ENCODE measurements around the gene PEX14. TPM values are rescaled to one million over a fixed set of nuclear protein-coding genes. Genes with fewer than 3 reads are reported as not detected.

Gene PEX14
- total RNA-seq, 1 donor from 2014 or later, result 27.4 TPM

DNA sequence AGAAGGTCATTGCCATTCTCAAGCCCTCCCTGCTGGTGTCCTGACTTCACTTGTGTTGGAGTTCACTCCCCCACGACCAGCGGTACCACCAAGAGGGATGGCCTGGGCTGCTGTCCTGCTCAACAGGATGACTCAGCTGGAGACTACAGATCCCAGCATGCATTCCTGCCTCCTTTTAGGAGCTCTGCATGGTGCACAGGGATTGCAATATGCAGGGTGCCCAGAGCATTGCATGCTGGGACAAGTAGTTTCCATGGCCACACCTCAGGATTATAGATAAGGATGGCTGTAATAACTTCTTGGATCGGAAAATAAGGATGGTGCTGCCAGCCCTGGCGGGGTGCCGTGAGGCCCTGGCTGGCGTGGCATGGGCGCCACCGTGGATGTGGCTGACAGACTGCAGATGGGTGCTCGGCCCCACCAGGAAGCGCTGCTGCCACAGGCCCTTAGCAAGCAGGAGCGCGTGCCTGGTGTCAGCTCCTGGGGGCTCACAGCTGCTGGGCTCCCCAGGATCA, 171.7 kb downstream of the PEX14 start:
- TF ChIP-seq, protein P1, sequence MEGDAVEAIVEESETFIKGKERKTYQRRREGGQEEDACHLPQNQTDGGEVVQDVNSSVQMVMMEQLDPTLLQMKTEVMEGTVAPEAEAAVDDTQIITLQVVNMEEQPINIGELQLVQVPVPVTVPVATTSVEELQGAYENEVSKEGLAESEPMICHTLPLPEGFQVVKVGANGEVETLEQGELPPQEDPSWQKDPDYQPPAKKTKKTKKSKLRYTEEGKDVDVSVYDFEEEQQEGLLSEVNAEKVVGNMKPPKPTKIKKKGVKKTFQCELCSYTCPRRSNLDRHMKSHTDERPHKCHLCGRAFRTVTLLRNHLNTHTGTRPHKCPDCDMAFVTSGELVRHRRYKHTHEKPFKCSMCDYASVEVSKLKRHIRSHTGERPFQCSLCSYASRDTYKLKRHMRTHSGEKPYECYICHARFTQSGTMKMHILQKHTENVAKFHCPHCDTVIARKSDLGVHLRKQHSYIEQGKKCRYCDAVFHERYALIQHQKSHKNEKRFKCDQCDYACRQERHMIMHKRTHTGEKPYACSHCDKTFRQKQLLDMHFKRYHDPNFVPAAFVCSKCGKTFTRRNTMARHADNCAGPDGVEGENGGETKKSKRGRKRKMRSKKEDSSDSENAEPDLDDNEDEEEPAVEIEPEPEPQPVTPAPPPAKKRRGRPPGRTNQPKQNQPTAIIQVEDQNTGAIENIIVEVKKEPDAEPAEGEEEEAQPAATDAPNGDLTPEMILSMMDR (IDR thresholded peaks at IDR 0.05; ENCODE audit: insufficient read depth, low read length, poor library complexity, severe bottlenecking), result no peak
- H3K36me3 ChIP-seq (ENCODE audit: control insufficient read depth, insufficient read depth, low read length), result no peaks in the 10 kb centered on the region
- no peak overlapping the region for H3K4me3 ChIP-seq (ENCODE audit: low read depth, low read length)
- no peaks in the 10 kb centered on the region for H3K27me3 ChIP-seq (ENCODE audit: control insufficient read depth, insufficient read depth, low read length)
- DNase-seq (ENCODE audit: low read depth), result peak; percentile 18

DNA sequence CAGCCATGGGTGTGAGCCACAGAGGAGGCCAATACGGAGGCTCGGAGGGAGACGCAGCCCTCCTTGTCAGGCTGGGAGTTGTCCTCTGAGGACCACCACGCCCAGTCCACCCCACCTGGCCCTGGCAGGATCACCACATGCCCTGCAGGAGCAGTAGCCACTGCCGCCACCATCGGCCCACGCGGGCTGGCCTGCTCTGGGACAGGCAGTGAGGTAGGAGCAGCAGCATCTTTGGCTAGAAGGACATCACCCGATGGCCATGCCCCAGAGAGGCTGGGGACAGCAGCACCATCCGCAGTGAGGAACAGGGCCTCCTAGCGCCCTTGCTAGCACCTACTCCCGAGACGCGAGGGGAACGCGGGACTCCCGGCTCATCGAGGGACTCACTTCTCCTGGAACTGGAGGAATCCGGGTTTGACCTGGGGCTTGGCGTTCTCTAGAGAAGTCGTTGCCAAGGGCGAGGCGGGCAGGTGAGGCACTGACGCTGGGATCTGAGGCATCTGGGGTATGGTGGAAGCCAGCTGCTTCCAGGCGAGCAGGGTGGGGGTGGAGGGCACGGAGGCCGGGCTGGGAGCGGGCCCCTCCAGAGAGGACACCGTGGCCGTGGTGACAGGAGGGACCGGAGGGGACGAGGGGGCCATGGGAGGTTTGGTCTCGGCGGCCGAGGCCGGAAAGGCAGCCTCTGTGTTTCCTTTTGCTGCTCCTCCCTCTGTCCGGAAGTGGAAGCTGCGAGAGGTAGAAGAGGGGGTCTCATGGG, 172.8 kb downstream of the PEX14 start:
- no peaks in the 10 kb centered on the region for H3K36me3 ChIP-seq (ENCODE audit: control insufficient read depth, insufficient read depth, low read length)
- TF ChIP-seq, protein P1 (IDR thresholded peaks at IDR 0.05; ENCODE audit: insufficient read depth, low read length, poor library complexity, severe bottlenecking), result no peak
- no peak for DNase-seq (ENCODE audit: low read depth)
- H3K27me3 ChIP-seq (ENCODE audit: control insufficient read depth, insufficient read depth, low read length), result no peaks in the 10 kb centered on the region
- no peak overlapping the region for H3K4me3 ChIP-seq (ENCODE audit: low read depth, low read length)

DNA sequence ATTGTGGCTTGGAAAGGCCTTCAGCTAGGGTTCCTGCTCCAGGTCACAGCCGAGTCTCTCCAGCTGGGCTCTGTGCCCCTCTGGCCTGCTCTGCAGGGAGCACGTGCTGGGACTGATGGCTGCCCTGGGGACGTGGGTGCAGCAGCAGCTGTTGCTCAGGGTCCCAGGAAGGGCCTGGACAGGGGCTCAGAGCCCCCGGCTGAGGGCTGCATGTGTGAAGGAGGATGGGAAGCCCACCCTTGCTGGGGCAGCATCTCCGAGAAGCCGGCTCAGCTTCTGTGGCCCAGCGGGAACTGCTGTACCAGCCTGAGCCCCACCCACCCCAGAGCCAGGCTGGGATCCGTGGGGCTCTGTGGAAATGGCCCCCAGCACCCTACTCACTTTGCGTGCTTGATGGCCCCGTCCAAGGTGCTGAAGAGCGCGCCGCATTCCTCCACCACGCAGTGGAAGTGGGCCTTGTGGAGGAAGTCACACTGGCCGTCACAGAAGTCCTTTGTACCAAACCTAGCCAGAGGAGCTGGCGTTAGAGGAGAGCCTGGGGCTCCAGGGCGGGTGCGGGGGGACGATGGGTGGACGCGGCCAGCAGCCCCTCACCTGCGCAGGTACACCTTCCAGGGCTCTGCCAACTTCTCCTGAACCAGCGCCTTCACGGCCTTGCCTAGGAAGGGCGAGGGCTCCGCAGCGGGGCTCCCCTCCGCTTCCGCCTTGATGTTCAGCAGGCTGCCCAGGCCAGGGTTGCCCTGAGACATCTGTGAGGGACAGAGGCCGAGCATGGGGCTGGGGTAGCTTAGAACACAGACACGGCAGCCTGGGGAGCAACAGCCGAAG, 174.2 kb downstream of the PEX14 start:
- peaks cover 3% of the 10 kb centered on the region for H3K27me3 ChIP-seq (ENCODE audit: control insufficient read depth, insufficient read depth, low read length)
- H3K4me3 ChIP-seq (ENCODE audit: low read depth, low read length), result no peak overlapping the region
- TF ChIP-seq, protein P1 (IDR thresholded peaks at IDR 0.05; ENCODE audit: insufficient read depth, low read length, poor library complexity, severe bottlenecking), result no peak

DNA sequence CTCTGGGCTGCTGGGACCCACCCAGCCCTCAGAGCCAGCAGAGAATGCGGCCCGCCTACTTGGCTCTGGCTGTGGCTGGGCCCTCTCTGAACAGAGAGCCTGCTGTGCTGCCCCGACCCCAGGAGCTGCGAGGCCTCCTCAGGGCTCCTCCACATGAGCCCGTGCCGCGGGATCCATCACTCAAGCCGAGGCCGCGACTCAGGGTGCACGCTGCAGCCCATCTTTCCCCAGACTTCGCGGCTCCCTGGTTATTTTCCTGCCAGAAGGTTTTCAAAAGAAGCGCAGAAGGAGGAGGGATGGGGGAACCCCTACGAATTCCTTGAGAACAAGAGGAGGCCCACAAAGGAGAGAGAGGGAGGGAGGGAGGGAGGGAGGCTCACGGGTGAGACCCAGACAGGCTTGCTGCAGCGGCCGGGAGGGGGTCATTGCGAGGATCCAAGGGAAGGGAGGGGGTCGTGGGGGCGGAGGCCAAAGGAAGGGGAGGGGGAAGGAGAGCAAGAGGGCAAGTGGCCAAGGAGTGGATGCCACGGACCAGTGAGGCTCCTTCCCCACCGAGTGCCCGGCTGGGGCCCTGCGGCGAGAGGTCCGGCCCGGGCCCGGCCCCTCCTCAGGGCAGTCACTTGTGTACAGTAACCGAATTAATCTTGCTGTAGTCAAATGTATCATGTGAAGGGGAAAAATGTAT, 174.9 kb downstream of the PEX14 start:
- TF ChIP-seq, protein P1 (IDR thresholded peaks at IDR 0.05; ENCODE audit: insufficient read depth, low read length, poor library complexity, severe bottlenecking), result no peak
- H3K4me3 ChIP-seq (ENCODE audit: low read depth, low read length), result no peak overlapping the region
- H3K36me3 ChIP-seq (ENCODE audit: control insufficient read depth, insufficient read depth, low read length), result no peaks in the 10 kb centered on the region
- peaks cover 3% of the 10 kb centered on the region for H3K27me3 ChIP-seq (ENCODE audit: control insufficient read depth, insufficient read depth, low read length)
- no peak for DNase-seq (ENCODE audit: low read depth)

More for the DNA sequence above, 174.2 kb downstream of the PEX14 start:
- no peaks in the 10 kb centered on the region for H3K36me3 ChIP-seq (ENCODE audit: control insufficient read depth, insufficient read depth, low read length)
- DNase-seq (ENCODE audit: low read depth), result no peak

DNA sequence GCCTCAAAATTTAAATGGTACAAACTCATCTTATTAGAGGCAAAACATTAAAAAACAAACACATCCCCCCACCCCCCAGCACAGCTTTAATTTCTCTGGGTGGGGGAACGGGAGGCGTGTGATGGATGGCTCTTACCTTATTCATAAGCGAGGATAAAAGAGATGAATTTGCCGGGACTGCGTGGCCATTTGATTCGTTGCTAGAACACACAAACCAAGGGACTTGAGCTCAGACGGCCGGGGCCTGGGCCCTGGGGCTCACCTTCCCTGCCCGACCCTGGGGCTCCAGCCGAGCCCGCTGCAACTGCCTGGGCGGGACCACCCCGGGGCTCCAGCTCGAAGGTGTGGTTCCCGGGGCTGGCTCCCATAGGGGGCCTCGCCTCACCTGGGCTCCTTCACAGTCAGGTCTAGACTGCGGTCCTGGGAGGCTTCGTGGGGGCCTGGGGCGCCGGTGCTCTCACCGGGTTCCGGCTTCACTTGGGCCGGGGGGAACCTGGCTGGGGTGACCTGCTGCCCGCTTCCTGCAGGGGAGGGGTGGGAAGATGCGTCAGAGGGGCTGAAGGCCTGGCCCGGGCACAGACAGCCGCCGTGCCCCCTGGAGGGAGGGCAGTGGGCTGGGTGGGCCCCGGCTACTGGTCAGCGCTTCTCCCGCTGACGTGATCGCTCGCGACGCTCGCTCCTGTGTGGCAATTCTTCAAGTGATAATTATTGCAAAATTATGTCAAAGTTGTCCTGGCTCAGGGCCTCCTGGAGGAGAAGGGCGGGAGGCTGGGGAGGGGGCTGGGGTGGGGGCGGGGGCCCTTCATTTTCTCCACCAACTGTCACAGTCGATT, 176.0 kb downstream of the PEX14 start:
- DNase-seq (ENCODE audit: low read depth), result no peak
- H3K4me3 ChIP-seq (ENCODE audit: low read depth, low read length), result no peak overlapping the region
- TF ChIP-seq, protein P1 (IDR thresholded peaks at IDR 0.05; ENCODE audit: insufficient read depth, low read length, poor library complexity, severe bottlenecking), result no peak
- no peaks in the 10 kb centered on the region for H3K36me3 ChIP-seq (ENCODE audit: control insufficient read depth, insufficient read depth, low read length)
- H3K27me3 ChIP-seq (ENCODE audit: control insufficient read depth, insufficient read depth, low read length), result peaks cover 3% of the 10 kb centered on the region
